Large intestine (tissue), 3 donors: Measurements from ENCODE around the gene ANO2. TPM values are rescaled to one million over a fixed set of nuclear protein-coding genes. Genes with fewer than 3 reads are reported as not detected.

ENCODE experiments used
- DNase-seq, 2 donors: peaks; one replicate each; pipeline versions ENCODE4 v3.0.0 to v3.0.0-alpha.2; 2013
- H3K27ac ChIP-seq: one replicate; pipeline ENCODE4 v1.5.1; 2013; ENCODE audit warnings: low read length
- H3K27me3 ChIP-seq: 2 replicates; pipeline ENCODE4 v1.6.1; 2013; ENCODE audit warnings: low read length; ENCODE audit not compliant: control insufficient read depth, insufficient read depth
- H3K36me3 ChIP-seq: 2 replicates; pipeline ENCODE4 v1.6.1; 2013; ENCODE audit warnings: low read length; ENCODE audit not compliant: control insufficient read depth, insufficient read depth
- H3K4me1 ChIP-seq: one replicate; pipeline ENCODE4 v1.6.1; 2013; ENCODE audit warnings: low read length; ENCODE audit not compliant: control insufficient read depth, insufficient read depth
- H3K4me3 ChIP-seq: one replicate; pipeline ENCODE4 v1.5.1; 2013; ENCODE audit warnings: low read length
- H3K9me3 ChIP-seq: one replicate; pipeline ENCODE4 v1.6.1; 2013; ENCODE audit warnings: mild to moderate bottlenecking, low read depth, low read length, moderate library complexity; ENCODE audit not compliant: control insufficient read depth
- WGBS: methylation state at CpG from one replicate; pipeline ENCODE4 v1.1.5; 2013; ENCODE audit warnings: low lambda C conversion rate; ENCODE audit not compliant: insufficient coverage; 5-methylcytosine and 5-hydroxymethylcytosine counted together
- polyA plus RNA-seq: library from polyadenylated mRNA; unstranded; fragments of 120-200 nt; gene quantifications from one replicate; pipeline ENCODE4 v1.2.1, GENCODE V29; 2013

ANO2 gene
- polyA plus RNA-seq, 1 donor, result 2.7 TPM

DNA sequence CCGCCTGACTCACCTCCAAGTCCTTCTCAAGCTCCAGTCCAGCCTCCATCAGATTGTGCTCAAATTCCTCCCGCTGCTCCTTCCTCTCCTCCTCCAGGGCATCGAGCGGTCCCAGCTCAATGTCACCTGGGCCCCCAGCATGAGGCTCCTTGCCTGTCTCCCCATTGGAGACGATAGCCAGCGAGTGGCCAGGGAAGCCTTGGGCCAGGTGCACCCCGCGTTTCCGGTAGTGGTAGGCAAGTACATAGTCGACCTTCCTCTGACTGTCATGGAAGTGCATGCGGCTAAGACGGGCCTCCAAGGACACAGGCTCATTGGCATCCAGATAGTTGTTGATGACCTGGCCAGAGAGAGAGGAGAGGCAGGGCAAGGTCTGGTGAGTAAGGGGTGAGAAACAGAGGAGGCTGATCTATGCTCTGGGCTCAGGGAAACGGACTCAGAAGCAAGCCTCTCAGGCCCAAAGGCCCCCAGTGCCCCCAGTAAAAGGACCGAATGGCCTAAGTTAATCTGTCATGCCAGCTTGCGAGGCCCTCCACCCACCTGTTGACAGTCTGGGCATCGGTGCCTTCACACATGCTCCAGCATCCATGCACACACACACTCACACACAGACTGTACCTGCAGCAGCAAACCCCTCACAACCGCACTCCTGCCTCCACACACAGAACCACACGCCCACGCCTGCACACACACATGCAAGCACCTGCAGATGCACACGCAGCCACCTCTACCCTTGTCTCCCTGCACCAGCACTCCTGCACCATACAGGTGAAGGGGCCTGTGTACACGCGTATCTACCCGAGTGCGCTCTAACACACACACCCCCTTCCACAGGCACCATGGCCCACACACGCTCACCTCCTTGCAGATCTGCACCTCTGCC lies 23.8 kb downstream of the ANO2 start:
- no peak overlapping the region for H3K27ac ChIP-seq
- no peaks in the 10 kb centered on the region for H3K4me1 ChIP-seq
- no peaks in the 10 kb centered on the region for H3K9me3 ChIP-seq
- no peak for DNase-seq
- peaks cover 3% of the 10 kb centered on the region for H3K27me3 ChIP-seq
- no peaks in the 10 kb centered on the region for H3K36me3 ChIP-seq
- H3K4me3 ChIP-seq, result no peak overlapping the region
- WGBS, result no CpG with 5 or more reads among the region's 25 CpGs

DNA sequence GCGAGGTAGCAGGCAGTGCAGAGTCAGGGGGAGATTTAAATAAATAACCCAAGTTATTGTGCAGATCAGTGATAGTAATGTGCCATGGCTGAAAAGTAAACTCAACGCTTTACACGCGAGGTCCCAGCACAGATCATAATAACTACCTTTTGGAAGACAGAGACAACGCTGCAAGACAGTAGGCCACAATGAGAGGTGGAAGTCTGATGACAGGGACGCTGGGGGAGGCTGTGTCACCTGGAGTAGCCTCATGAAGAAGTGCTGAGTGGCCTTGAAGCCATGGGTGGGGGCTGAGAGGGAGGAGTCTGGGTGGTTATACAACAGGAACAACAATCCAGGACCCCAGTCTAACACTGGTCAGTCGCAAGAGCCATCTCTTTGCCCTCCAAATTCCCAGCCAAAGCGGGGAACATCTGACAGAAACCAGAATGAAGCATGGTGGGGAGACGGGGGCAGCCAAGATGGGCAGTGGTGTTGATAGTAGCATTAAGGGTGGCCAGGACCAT lies 28.2 kb downstream of the ANO2 start:
- H3K4me1 ChIP-seq, result no peaks in the 10 kb centered on the region
- peaks cover 7% of the 10 kb centered on the region for H3K27me3 ChIP-seq
- H3K4me3 ChIP-seq, result no peak overlapping the region
- no peaks in the 10 kb centered on the region for H3K9me3 ChIP-seq
- 80% methylated on average over 1 of the region's 9 CpGs for WGBS
- H3K36me3 ChIP-seq, result no peaks in the 10 kb centered on the region
- no peak overlapping the region for H3K27ac ChIP-seq
- DNase-seq, result no peak

DNA sequence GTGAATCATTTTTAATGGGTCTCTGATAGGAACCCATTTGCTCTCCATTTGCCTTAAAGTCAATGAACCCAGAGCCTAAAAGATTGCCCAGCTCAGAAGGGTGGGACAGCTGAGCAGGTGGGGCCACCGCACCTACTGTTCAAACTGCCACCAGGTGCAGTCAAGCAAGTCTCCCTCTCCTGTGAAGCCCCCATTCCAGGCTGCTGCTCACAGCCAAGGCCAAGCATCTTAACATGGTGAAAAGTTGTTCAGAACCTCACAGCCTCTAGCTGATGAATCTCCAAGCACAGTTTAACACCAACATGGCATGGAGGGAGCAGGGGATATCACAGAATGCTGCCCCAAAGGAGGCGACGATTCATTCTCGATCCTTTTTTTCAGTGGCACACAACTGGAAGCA lies 29.5 kb downstream of the ANO2 start:
- Histone ChIP-seq H3K4me1 (no peaks in the 10 kb centered on the region), H3K27ac (no peak overlapping the region), H3K4me3 (no peak overlapping the region), H3K27me3 (peaks cover 14% of the 10 kb centered on the region), H3K9me3 (no peaks in the 10 kb centered on the region), H3K36me3 (no peaks in the 10 kb centered on the region)
- no peak for DNase-seq
- WGBS, result no CpG with 5 or more reads among the region's 4 CpGs

DNA sequence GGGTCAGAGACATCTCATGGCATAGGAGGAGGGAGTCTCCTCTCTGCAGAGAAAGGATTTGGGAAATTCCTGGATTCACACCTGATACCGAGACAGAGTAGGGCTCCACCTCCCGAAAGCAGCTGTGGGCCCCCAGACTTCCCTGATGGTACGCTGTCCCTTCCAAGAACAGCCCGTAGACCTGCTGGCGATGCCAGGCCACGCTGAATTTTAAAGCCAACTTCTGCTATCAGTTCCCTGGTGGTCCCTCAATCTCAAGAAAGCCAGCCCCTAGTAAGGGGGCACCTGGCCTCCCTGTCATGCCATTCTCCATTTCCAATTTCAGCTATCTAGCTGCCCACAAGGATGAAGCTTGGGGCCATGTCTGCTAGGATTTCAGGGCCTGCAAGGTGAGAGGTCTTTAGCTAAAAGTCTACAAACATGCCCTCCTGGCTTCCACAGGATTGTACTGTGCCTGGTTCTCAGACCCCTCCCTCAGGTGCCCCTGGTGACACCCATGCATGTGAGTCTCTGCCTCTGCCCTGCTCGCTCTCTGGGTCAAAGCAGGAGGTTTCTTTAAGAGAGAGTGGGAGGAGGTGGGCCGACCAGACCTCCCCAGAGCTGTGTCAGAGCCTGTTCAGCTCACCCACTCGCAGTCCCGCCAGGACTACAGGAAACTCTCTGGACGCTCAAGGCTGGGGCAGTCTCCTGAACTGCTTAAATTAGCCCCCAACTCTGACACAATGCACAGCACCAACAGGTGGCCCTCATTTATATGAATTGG lies 30.5 kb downstream of the ANO2 start:
- peaks cover 14% of the 10 kb centered on the region for H3K27me3 ChIP-seq
- no peak for DNase-seq
- no peaks in the 10 kb centered on the region for H3K9me3 ChIP-seq
- no peak overlapping the region for H3K4me3 ChIP-seq
- no peak overlapping the region for H3K27ac ChIP-seq
- no peaks in the 10 kb centered on the region for H3K36me3 ChIP-seq
- H3K4me1 ChIP-seq, result no peaks in the 10 kb centered on the region
- no CpG with 5 or more reads among the region's 11 CpGs for WGBS

DNA sequence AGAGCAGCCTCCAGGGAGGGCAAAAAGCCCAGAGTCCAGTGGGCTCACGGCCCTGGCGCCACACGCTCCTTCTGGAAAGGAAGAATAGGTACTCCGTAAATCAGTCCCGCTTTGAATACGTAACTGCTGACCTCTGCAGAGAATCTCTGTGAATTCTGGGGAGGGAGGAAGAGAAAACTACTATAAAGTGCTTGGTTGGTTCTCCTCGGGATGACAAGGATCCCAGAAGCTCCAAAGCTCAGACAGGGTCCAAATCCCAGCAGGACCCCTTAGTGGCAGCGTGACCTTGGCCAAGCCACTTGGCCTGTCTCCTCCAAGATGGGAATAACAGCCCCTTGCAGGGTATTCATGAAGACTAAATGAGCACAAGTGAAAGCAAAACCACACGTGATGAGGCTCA lies 31.7 kb downstream of the ANO2 start:
- Histone ChIP-seq H3K4me3 (no peak overlapping the region), H3K36me3 (no peaks in the 10 kb centered on the region), H3K27ac (no peak overlapping the region), H3K4me1 (no peaks in the 10 kb centered on the region), H3K9me3 (no peaks in the 10 kb centered on the region), H3K27me3 (peaks cover 14% of the 10 kb centered on the region)
- no peak for DNase-seq
- WGBS, result no CpG with 5 or more reads among the region's 9 CpGs

DNA sequence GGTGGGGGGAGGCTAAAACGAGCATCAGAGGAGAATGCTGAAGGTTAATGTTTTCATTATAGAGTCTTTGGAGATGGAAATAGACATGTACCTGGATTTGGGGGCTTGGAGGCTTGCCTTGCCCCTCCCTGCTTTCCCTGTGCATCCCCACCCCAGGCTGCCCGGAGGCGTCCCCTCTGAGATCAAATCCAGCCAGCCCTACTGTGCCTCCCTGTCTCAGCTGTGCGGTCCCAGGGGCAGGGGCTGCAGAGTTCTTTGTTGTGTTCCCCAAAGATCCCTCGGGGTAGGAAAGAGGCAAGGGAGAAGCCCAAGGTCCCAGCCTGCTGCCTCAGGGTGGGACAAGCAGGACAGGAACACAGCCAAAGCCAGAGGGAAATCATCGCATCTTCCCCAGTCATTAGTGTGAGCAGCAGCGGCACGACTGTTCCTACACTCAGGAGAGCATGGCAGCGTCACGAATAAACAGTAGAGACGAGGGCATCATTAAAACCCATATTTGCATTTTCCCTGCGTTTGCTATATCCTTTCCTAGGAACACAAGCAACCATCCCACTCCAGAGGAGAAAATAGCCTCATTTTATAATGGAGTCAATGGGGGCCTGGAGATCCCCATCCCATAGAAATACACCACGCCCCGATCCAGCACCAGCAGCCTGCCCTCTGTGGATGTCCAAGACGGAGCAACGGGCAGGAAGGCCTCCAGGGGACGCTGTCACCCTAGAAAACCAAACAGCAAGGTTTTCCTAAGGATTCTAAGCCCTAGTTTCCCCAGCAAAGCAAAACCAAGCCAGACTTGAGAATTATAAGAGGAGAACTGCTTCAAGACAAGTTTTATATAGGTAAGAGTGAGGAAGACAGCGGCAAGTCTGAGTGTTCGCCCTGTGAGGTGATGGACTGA lies 32.4 kb downstream of the ANO2 start:
- Histone ChIP-seq H3K27ac (no peak overlapping the region), H3K4me1 (no peaks in the 10 kb centered on the region), H3K9me3 (no peaks in the 10 kb centered on the region), H3K27me3 (peaks cover 14% of the 10 kb centered on the region), H3K36me3 (no peaks in the 10 kb centered on the region), H3K4me3 (no peak overlapping the region)
- WGBS, result 50% methylated on average over 1 of the region's 19 CpGs
- DNase-seq, result no peak

DNA sequence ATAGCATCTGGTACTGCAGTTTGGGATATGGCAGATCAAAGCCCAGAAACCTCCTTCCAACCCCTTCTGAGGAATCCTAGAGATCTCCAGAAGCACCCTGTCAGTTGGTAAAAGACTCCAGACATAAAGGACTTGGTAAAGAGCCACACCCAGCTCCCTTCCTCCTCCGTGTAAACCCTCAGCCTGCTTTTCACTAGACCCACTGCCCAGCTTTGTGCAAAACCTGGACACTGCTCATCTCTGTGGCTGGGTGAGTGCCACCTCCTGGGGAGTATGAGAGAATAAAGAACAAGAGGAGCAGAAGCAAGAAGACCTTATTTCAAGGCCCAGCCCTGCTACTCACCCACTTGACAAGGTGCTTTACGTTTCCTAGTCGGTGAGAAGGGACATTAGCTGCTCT lies 33.0 kb downstream of the ANO2 start:
- Histone ChIP-seq H3K36me3 (no peaks in the 10 kb centered on the region), H3K27ac (no peak overlapping the region), H3K4me3 (no peak overlapping the region), H3K4me1 (no peaks in the 10 kb centered on the region), H3K27me3 (peaks cover 14% of the 10 kb centered on the region), H3K9me3 (no peaks in the 10 kb centered on the region)
- no CpG with 5 or more reads among the region's 3 CpGs for WGBS
- DNase-seq, result no peak

DNA sequence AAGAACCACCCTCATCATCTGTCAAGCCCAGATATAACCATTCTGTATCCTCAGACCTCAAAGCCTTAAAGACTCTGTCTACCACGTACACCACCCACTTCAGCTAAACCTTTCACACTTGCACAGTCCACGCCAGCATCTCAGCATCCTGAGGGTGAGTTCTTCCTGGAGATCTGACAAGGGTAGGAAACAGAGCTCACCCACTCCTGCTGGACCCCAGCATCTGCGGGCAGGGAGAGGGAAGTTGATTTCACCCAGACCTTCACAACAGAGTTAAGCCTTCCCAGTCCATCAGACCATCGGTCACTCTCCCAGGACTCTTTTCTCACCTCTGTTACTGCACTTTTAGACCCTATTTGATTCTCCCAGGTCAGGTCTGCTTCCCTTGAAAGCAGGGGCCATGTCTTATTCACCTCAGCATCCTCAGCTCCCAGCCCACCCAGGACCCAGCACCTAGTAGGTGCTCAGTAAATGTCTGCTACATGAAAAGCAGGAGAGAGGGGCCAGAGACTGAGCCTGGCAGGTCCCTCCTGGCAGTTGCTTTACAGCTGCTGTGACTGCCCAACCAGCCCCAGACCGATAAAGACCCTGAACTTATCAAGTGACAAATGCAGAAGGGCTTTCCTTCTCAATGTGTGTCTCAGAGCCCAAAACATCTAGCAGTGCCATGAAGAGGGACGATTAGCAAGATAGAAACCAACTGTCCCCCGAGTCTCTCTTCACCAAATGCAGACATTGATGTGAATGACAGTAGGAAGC lies 34.1 kb downstream of the ANO2 start:
- DNase-seq, result no peak
- Histone ChIP-seq H3K4me1 (no peaks in the 10 kb centered on the region), H3K4me3 (no peak overlapping the region), H3K36me3 (no peaks in the 10 kb centered on the region), H3K9me3 (no peaks in the 10 kb centered on the region), H3K27me3 (peaks cover 14% of the 10 kb centered on the region), H3K27ac (no peak overlapping the region)
- WGBS, result no CpG with 5 or more reads among the region's 7 CpGs

DNA sequence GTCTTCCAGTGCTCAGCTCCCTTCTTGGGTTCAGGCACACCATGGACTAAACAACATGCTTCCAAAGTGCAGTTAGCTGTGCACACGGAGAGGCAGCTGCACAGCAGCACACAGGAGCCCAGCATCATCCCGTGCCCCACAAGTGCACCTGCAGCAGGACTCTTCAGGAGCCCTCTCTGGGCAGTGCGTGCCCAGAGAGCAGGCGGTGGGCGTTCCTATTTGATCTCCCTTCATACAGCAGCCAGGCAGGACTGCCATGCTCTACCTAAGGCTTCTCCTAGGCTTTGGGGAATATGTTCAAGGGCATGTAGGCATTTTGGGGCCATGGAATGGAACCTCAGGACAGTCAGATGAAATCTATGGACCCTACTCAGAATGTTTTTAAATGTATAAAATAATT lies 35.5 kb downstream of the ANO2 start:
- Histone ChIP-seq H3K4me3 (no peak overlapping the region), H3K27ac (no peak overlapping the region), H3K4me1 (no peaks in the 10 kb centered on the region), H3K27me3 (peaks cover 15% of the 10 kb centered on the region), H3K9me3 (no peaks in the 10 kb centered on the region), H3K36me3 (no peaks in the 10 kb centered on the region)
- no CpG with 5 or more reads among the region's 5 CpGs for WGBS
- DNase-seq, result no peak
